OCI-LY7 (cell line): Measurements from ENCODE around the gene TP53INP2. TPM values are rescaled to one million over a fixed set of nuclear protein-coding genes. Genes with fewer than 3 reads are reported as not detected.
"Not testable (repeated sequence)": the region's sequence is repeated elsewhere in the genome, so short reads cannot be mapped to it uniquely, and the experiment has no call there.

ENCODE experiments used
- BruUV-seq: library from RNA; stranded (reverse); fragments of 400-500 nt; replicated peaks from 2 replicates; lab custom pipeline; 2021; lab: Mats Ljungman, UMichigan
- CTCF ChIA-PET: fragments of 300-600 bp; sonication (Branson Sonifier 250); formaldehyde crosslinking; loops from one replicate; lab custom pipeline; 2022; ENCODE audit warnings: antibody characterized with exemption; ENCODE audit not compliant: unreplicated experiment; lab: Charles Lee
- POLR2A ChIA-PET: fragments of 300-600 bp; sonication (Branson Sonifier 250); formaldehyde crosslinking; loops from one replicate; lab custom pipeline; 2022; ENCODE audit warnings: antibody characterized with exemption; lab: Charles Lee
- DNase-seq: peaks from one replicate; pipeline ENCODE4 v3.0.0-alpha.2; 2015; ENCODE audit warnings: low spot score
- H2AFZ ChIP-seq: fragments of 200-600 bp; sonication (generic), shearing (Covaris generic); 2 replicates; pipeline ENCODE4 v1.6.1; 2014; ENCODE audit warnings: mild to moderate bottlenecking, antibody characterized with exemption, low read length, moderate library complexity
- H3K27ac ChIP-seq: fragments of 200-600 bp; sonication (generic); 2 replicates; pipeline ENCODE4 v1.5.1; 2014; ENCODE audit warnings: mixed run types, low read depth, mild to moderate bottlenecking, moderate library complexity, low read length, inconsistent platforms; ENCODE audit not compliant: poor library complexity, severe bottlenecking
- H3K36me3 ChIP-seq: fragments of 200-600 bp; sonication (generic); 2 replicates; pipeline ENCODE4 v1.6.1; 2014; ENCODE audit warnings: mild to moderate bottlenecking, antibody characterized with exemption, low read length, moderate library complexity, mixed read lengths; ENCODE audit not compliant: insufficient read depth
- H3K4me1 ChIP-seq: fragments of 200-600 bp; sonication (generic); 2 replicates; pipeline ENCODE4 v1.5.1; 2014; ENCODE audit warnings: mild to moderate bottlenecking, low read length; ENCODE audit not compliant: insufficient read depth, poor library complexity, severe bottlenecking
- H3K4me2 ChIP-seq: fragments of 200-600 bp; sonication (generic); 2 replicates; pipeline ENCODE4 v1.6.1; 2014; ENCODE audit warnings: mild to moderate bottlenecking, low read length
- H3K4me3 ChIP-seq: fragments of 200-600 bp; sonication (generic); 2 replicates; pipeline ENCODE4 v1.5.1; 2014; ENCODE audit warnings: mild to moderate bottlenecking, low read depth, low read length; ENCODE audit not compliant: poor library complexity, severe bottlenecking
- H3K79me2 ChIP-seq: fragments of 200-600 bp; sonication (generic); 2 replicates; pipeline ENCODE4 v1.6.1; 2016; ENCODE audit warnings: low read depth, mild to moderate bottlenecking, low read length, moderate library complexity, mixed read lengths; ENCODE audit not compliant: insufficient read depth
- H3K9me2 ChIP-seq: fragments of 200-600 bp; sonication (generic); 2 replicates; pipeline ENCODE4 v1.6.1; 2016; ENCODE audit warnings: mild to moderate bottlenecking, low read length, mixed read lengths; ENCODE audit not compliant: insufficient read depth
- H3K9me3 ChIP-seq: fragments of 200-600 bp; sonication (generic); 2 replicates; pipeline ENCODE4 v1.6.1; 2014; ENCODE audit warnings: mild to moderate bottlenecking, mixed run types, low read length, mixed read lengths
- H4K20me1 ChIP-seq: fragments of 200-600 bp; sonication (generic); 2 replicates; pipeline ENCODE4 v1.6.1; 2014; ENCODE audit warnings: mild to moderate bottlenecking, antibody characterized with exemption, low read length, moderate library complexity, mixed read lengths; ENCODE audit not compliant: insufficient read depth
- CTCF ChIP-seq: fragments of 200-600 bp; sonication (generic); conservative IDR thresholded peaks from 2 replicates; pipeline ENCODE4 v1.5.1; 2014; ENCODE audit warnings: mild to moderate bottlenecking, antibody characterized with exemption, low read length, moderate library complexity, mixed read lengths
- EZH2phosphoT487 ChIP-seq: fragments of 200-600 bp; sonication (generic); IDR thresholded peaks from 2 replicates; pipeline ENCODE4 v1.6.1; 2018; ENCODE audit warnings: low read depth, borderline replicate concordance, mild to moderate bottlenecking, mixed run types, antibody characterized with exemption, low read length, moderate library complexity, mixed read lengths
- intact Hi-C: fragments of 100-400 bp; cut with micrococcal nuclease; formaldehyde crosslinking; loops from one replicate; pipeline ENCODE4 v1.10.0; 2022; ENCODE audit not compliant: unreplicated experiment
- total RNA-seq, 2 experiments: library from RNA; depleted of rRNA in 1 of 2; stranded (reverse); fragments of >200 nt in 1 of 2; shearing (Covaris generic) in 1 of 2; gene quantifications; 2 replicates each; pipeline ENCODE4 v1.2.3, GENCODE V29; 2014 to 2022

The TP53INP2 gene
- total RNA-seq, 2 experiments from 2014 or later = 0.73 to 7.9 TPM

GRCh38 chr20:34663213-34663943 is 40.8 kb upstream of the TP53INP2 start:
- BruUV-seq = no TSS peak
- TF ChIP-seq EZH2phosphoT487 (no peak), CTCF (no peak)
- H2AFZ ChIP-seq = no peak overlapping the region
- H3K4me1 ChIP-seq = no peaks in the 10 kb centered on the region
- H3K36me3 ChIP-seq = no peaks in the 10 kb centered on the region
- no peaks in the 10 kb centered on the region for H3K9me2 ChIP-seq
- no peak overlapping the region for H3K4me2 ChIP-seq
- POLR2A ChIA-PET = interaction anchor here (0.8 to 0.9 kb wide), 2 partner anchors 10 to 34 kb away, joined by 3 read pairs; no protein-coding TSS in a partner anchor
- H3K79me2 ChIP-seq = no peaks in the 10 kb centered on the region
- intact Hi-C loops = no loop called here
- no peaks in the 10 kb centered on the region for H3K9me3 ChIP-seq
- H3K27ac ChIP-seq = no peak overlapping the region
- CTCF ChIA-PET = interaction anchor here (0.6 kb wide), 1 partner anchor 119 kb away, joined by 4 read pairs; no protein-coding TSS in a partner anchor
- no peak overlapping the region for H3K4me3 ChIP-seq
- no peak for DNase-seq
- H4K20me1 ChIP-seq = no peaks in the 10 kb centered on the region

- intact Hi-C loops, CTCF ChIA-PET: not testable (repeated sequence)
Observed at GRCh38 chr20:34664751-34665150, 39.4 kb upstream of the TP53INP2 start.

GRCh38 chr20:34669094-34669493 is 35.0 kb upstream of the TP53INP2 start:
- H2AFZ ChIP-seq = no peak overlapping the region
- ChIA-PET CTCF (no interaction called here), POLR2A (interaction anchor here (0.5 to 0.9 kb wide), 2 partner anchors 44 to 1285 kb away, joined by 3 to 4 read pairs; no protein-coding TSS in a partner anchor)
- no peaks in the 10 kb centered on the region for H3K9me2 ChIP-seq
- no peak overlapping the region for H3K4me2 ChIP-seq
- no peaks in the 10 kb centered on the region; the same call in none of the 2 replicates for H3K79me2 ChIP-seq
- intact Hi-C loops = no loop called here
- TF ChIP-seq EZH2phosphoT487 (no peak), CTCF (no peak)
- no peaks in the 10 kb centered on the region for H3K4me1 ChIP-seq
- no peaks in the 10 kb centered on the region for H3K9me3 ChIP-seq
- H3K36me3 ChIP-seq = no peaks in the 10 kb centered on the region; the same call in 1 of the 2 replicates
- H3K27ac ChIP-seq = no peak overlapping the region
- no TSS peak for BruUV-seq
- H4K20me1 ChIP-seq = no peaks in the 10 kb centered on the region
- DNase-seq = no peak
- no peak overlapping the region for H3K4me3 ChIP-seq

More at GRCh38 chr20:34664751-34665150, 39.4 kb upstream of the TP53INP2 start:
- H3K9me3 ChIP-seq, BruUV-seq, H4K20me1 ChIP-seq, DNase-seq, H3K27ac ChIP-seq, H2AFZ ChIP-seq, H3K36me3 ChIP-seq, H3K79me2 ChIP-seq, H3K4me2 ChIP-seq, H3K4me1 ChIP-seq, H3K4me3 ChIP-seq, H3K9me2 ChIP-seq: not testable (repeated sequence)
- POLR2A ChIA-PET = interaction anchor here (0.6 kb wide), 1 partner anchor 147 kb away, joined by 3 read pairs; no protein-coding TSS in a partner anchor
